Neural cell (in vitro differentiated cells): ENCODE data around the gene SLC2A8.

Source experiments
- EP300 ChIP-seq: fragments of 450-650 bp; conservative IDR thresholded peaks from 2 replicates; pipeline ENCODE4 v1.6.1; 2014; ENCODE audit warnings: antibody characterized with exemption, mild to moderate bottlenecking, moderate library complexity; ENCODE audit not compliant: poor library complexity, severe bottlenecking
- EZH2 ChIP-seq: fragments of 200-600, 300-800 bp; shearing (Covaris generic), sonication (generic); IDR thresholded peaks from 2 replicates; pipeline ENCODE4 v1.6.1; 2014; ENCODE audit warnings: antibody characterized with exemption, low read length, borderline replicate concordance, mild to moderate bottlenecking; ENCODE audit not compliant: insufficient read depth, poor library complexity, severe bottlenecking
- MXI1 ChIP-seq: fragments of 450-650 bp; conservative IDR thresholded peaks from 2 replicates; pipeline ENCODE4 v1.6.1; 2014; ENCODE audit warnings: antibody characterized with exemption, mild to moderate bottlenecking; ENCODE audit not compliant: poor library complexity, severe bottlenecking
- POLR2AphosphoS5 ChIP-seq: IDR thresholded peaks from 2 replicates; pipeline ENCODE4 v1.6.1; 2012
- RAD21 ChIP-seq: fragments of 450-650 bp; conservative IDR thresholded peaks from 2 replicates; pipeline ENCODE4 v1.6.1; 2014; ENCODE audit warnings: antibody characterized with exemption, mild to moderate bottlenecking, moderate library complexity
- SMC3 ChIP-seq: fragments of 450-650 bp; conservative IDR thresholded peaks from 2 replicates; pipeline ENCODE4 v1.6.1; 2014; ENCODE audit warnings: antibody characterized with exemption, mild to moderate bottlenecking, moderate library complexity; ENCODE audit not compliant: poor library complexity
- TAF1 ChIP-seq: IDR thresholded peaks from 2 replicates; pipeline ENCODE4 v1.6.1; 2012; ENCODE audit warnings: low read depth
- TF ChIP-seq, protein P1 (sequence below): fragments of 450-650 bp; IDR thresholded peaks from 2 replicates; pipeline ENCODE4 v1.5.1; 2014; ENCODE audit warnings: antibody characterized with exemption, mild to moderate bottlenecking, moderate library complexity; ENCODE audit not compliant: poor library complexity, severe bottlenecking
- TF ChIP-seq, protein P2 (sequence below): IDR thresholded peaks from 2 replicates; pipeline ENCODE4 v1.6.1; 2012; ENCODE audit warnings: borderline replicate concordance

DNA sequence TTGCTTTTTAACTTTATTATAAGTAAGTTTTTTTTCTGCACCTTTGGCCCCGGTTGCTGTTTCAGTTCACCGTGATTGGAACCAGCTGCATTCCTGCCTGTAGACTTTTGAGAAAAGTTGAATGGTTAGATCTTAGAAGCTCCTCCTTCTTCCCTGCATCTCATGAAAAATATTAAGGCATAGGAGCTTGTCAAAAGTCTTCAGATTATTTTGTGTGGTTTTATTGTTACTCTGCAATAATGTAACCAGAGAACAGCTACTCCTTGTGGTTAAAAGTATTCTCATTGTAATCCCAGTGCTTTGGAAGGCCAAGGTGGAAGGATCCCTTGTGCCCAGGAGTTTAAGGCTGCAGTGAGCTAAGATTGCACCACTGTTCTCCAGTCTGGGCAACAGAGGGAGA, 3.3 kb upstream of the SLC2A8 start:
- TF ChIP-seq, protein P1, sequence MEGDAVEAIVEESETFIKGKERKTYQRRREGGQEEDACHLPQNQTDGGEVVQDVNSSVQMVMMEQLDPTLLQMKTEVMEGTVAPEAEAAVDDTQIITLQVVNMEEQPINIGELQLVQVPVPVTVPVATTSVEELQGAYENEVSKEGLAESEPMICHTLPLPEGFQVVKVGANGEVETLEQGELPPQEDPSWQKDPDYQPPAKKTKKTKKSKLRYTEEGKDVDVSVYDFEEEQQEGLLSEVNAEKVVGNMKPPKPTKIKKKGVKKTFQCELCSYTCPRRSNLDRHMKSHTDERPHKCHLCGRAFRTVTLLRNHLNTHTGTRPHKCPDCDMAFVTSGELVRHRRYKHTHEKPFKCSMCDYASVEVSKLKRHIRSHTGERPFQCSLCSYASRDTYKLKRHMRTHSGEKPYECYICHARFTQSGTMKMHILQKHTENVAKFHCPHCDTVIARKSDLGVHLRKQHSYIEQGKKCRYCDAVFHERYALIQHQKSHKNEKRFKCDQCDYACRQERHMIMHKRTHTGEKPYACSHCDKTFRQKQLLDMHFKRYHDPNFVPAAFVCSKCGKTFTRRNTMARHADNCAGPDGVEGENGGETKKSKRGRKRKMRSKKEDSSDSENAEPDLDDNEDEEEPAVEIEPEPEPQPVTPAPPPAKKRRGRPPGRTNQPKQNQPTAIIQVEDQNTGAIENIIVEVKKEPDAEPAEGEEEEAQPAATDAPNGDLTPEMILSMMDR, result no peak
- TF ChIP-seq POLR2AphosphoS5, result no peak
- no peak for TF ChIP-seq EP300
- TF ChIP-seq EZH2, result no peak
- TF ChIP-seq SMC3, result no peak
- TF ChIP-seq RAD21, result no peak
- TF ChIP-seq MXI1, result no peak
- TF ChIP-seq, protein P2, sequence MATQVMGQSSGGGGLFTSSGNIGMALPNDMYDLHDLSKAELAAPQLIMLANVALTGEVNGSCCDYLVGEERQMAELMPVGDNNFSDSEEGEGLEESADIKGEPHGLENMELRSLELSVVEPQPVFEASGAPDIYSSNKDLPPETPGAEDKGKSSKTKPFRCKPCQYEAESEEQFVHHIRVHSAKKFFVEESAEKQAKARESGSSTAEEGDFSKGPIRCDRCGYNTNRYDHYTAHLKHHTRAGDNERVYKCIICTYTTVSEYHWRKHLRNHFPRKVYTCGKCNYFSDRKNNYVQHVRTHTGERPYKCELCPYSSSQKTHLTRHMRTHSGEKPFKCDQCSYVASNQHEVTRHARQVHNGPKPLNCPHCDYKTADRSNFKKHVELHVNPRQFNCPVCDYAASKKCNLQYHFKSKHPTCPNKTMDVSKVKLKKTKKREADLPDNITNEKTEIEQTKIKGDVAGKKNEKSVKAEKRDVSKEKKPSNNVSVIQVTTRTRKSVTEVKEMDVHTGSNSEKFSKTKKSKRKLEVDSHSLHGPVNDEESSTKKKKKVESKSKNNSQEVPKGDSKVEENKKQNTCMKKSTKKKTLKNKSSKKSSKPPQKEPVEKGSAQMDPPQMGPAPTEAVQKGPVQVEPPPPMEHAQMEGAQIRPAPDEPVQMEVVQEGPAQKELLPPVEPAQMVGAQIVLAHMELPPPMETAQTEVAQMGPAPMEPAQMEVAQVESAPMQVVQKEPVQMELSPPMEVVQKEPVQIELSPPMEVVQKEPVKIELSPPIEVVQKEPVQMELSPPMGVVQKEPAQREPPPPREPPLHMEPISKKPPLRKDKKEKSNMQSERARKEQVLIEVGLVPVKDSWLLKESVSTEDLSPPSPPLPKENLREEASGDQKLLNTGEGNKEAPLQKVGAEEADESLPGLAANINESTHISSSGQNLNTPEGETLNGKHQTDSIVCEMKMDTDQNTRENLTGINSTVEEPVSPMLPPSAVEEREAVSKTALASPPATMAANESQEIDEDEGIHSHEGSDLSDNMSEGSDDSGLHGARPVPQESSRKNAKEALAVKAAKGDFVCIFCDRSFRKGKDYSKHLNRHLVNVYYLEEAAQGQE, result no peak
- no peak for TF ChIP-seq TAF1
